HEK293T (cell line): ENCODE measurements around the gene UQCRFS1.

Source experiments
- BHLHE40 ChIP-seq: fragments of 450-650 bp; IDR thresholded peaks from 2 replicates; pipeline ENCODE4 v1.6.1; 2016; ENCODE audit warnings: mild to moderate bottlenecking, moderate library complexity, borderline replicate concordance
- FOXA1 ChIP-seq: fragments of 450-650 bp; IDR thresholded peaks from 2 replicates; pipeline ENCODE4 v1.6.1; 2016; ENCODE audit warnings: mild to moderate bottlenecking
- FOXK2 ChIP-seq: fragments of 450-650 bp; IDR thresholded peaks from 2 replicates; pipeline ENCODE4 v1.6.1; 2016; ENCODE audit warnings: mild to moderate bottlenecking
- FOXM1 ChIP-seq: fragments of 450-650 bp; IDR thresholded peaks from 2 replicates; pipeline ENCODE4 v1.6.1; 2017; ENCODE audit warnings: mild to moderate bottlenecking, borderline replicate concordance
- L3MBTL2 ChIP-seq: fragments of 450-650 bp; conservative IDR thresholded peaks from 2 replicates; pipeline ENCODE4 v1.6.1; 2016; ENCODE audit warnings: mild to moderate bottlenecking
- LEF1 ChIP-seq: fragments of 450-650 bp; IDR thresholded peaks from 2 replicates; pipeline ENCODE4 v1.6.1; 2017; ENCODE audit warnings: mild to moderate bottlenecking, borderline replicate concordance
- PKNOX1 ChIP-seq: fragments of 450-650 bp; IDR thresholded peaks from 2 replicates; pipeline ENCODE4 v1.6.1; 2016
- SUZ12 ChIP-seq: fragments of 450-650 bp; IDR thresholded peaks from 2 replicates; pipeline ENCODE4 v1.6.1; 2016; ENCODE audit warnings: mild to moderate bottlenecking
- TARDBP ChIP-seq: fragments of 450-650 bp; IDR thresholded peaks from 2 replicates; pipeline ENCODE4 v1.6.1; 2016

- TF ChIP-seq FOXK2: no peak
- no peak for TF ChIP-seq BHLHE40
- no peak for TF ChIP-seq FOXA1
- no peak for TF ChIP-seq TARDBP
- TF ChIP-seq SUZ12: no peak
- no peak for TF ChIP-seq L3MBTL2
- no peak for TF ChIP-seq LEF1
- TF ChIP-seq PKNOX1: no peak
- TF ChIP-seq FOXM1: no peak
These were observed 20.6 kb upstream of the UQCRFS1 start for GRCh38 chr19:29233591-29233990.
